ENCODE data around the gene SMYD4. TPM values are rescaled to one million over a fixed set of nuclear protein-coding genes. Genes with fewer than 3 reads are reported as not detected.

The SMYD4 gene
- polyA plus RNA-seq, 1 experiment: 4.5 TPM

- ChIA-PET POLR2A (no interaction called here), CTCF (interaction anchor here (0.9 to 1.2 kb wide), 2 partner anchors 69 to 476 kb away, joined by 3 read pairs; no protein-coding TSS in a partner anchor)
Observed at GRCh38 chr17:1735418-1735817, 94.3 kb downstream of the SMYD4 start.

DNA sequence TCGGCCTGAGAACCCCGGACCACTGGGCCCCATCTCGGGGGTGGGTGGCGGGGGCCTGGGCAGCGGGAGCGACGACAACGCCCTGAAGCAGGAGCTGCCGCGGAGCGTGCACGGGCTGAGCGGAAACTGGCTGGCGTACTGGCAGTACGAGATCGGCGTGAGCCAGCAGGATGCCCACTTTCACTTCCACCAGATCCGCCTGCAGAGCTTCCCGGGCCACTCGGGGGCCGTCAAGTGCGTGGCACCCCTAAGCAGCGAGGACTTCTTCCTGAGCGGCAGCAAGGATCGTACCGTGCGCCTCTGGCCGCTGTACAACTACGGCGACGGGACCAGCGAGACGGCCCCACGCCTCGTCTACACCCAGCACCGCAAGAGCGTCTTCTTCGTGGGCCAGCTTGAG lies 95.9 kb downstream of the SMYD4 start:
- Histone ChIP-seq H3K27me3 (ENCODE audit: control insufficient read depth, insufficient read depth, low read length) (no peaks in the 10 kb centered on the region), H3K36me3 (ENCODE audit: control insufficient read depth, insufficient read depth, low read length) (peaks cover 18% of the 10 kb centered on the region), H3K4me3 (ENCODE audit: low read depth, low read length) (no peak overlapping the region)
- DNase-seq (ENCODE audit: low read depth): no peak
- CTCF ChIA-PET: no interaction called here
- POLR2A ChIA-PET: no interaction called here
- TF ChIP-seq CTCF (IDR thresholded peaks at IDR 0.05; ENCODE audit: insufficient read depth, low read depth, low read length): no peak

More at GRCh38 chr17:1735418-1735817, 94.3 kb downstream of the SMYD4 start:
- Histone ChIP-seq H3K27me3 (ENCODE audit: control insufficient read depth, insufficient read depth, low read length) (no peaks in the 10 kb centered on the region), H3K36me3 (ENCODE audit: control insufficient read depth, insufficient read depth, low read length) (peaks cover 16% of the 10 kb centered on the region), H3K4me3 (ENCODE audit: low read depth, low read length) (no peak overlapping the region)
- no peak for TF ChIP-seq CTCF (IDR thresholded peaks at IDR 0.05; ENCODE audit: insufficient read depth, low read depth, low read length)
- no peak for DNase-seq (ENCODE audit: low read depth)

DNA sequence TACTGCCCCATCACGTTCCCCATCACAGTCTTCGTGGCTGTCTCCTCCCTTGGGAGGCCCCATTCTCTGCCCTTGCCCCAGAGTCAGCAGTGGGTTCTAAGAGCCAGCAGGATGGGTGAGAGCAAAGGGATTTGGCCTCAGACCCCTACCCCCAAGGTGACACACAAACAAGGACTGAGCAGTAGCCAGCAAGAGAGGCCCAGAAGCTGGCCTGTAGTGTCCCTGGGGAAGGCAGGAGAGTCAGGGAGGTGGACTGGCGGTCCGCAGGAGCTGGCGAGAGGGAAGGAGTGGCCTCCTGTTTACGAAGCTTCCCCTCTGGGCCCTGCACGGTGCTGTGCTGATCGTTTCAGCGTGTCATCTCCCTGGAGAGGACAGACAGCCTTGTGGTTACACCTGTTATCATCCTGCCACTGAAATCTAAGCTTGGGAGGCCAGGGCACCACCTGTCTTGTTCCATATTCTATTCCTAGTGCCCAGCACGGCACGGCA lies 96.8 kb downstream of the SMYD4 start:
- no peak for TF ChIP-seq CTCF (IDR thresholded peaks at IDR 0.05; ENCODE audit: insufficient read depth, low read depth, low read length)
- DNase-seq (ENCODE audit: low read depth): no peak
- Histone ChIP-seq H3K27me3 (ENCODE audit: control insufficient read depth, insufficient read depth, low read length) (no peaks in the 10 kb centered on the region), H3K4me3 (ENCODE audit: low read depth, low read length) (no peak overlapping the region), H3K36me3 (ENCODE audit: control insufficient read depth, insufficient read depth, low read length) (peaks cover 23% of the 10 kb centered on the region)
- POLR2A ChIA-PET: no interaction called here
- CTCF ChIA-PET: interaction anchor here (0.9 to 1.8 kb wide), 2 partner anchors 11 to 51 kb away, joined by 5 to 6 read pairs; no protein-coding TSS in a partner anchor

DNA sequence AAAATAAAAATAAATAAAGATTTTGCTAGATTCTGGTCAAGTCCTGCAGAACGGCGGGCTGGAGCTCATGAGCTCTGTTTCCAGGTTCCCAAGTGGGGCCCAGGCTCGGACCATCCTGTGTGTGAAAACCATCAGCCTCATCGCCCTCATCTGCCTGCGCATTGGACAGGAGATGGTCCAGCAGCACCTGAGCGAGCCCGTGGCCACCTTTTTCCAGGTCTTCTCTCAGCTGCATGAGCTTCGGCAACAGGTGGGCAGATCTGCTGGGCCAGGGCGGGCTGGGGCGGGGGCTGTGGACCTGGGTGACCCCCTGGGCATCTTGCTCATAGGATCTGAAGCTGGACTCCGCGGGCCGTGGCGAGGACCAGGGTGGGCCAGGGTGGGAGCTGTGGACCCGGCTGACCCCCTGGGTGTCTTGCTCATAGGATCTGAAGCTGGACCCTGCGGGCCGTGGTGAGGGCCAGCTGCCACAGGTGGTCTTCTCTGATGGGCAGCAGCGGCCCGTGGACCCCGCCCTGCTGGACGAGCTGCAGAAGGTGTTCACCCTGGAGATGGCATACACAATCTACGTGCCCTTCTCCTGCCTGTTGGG lies 97.4 kb downstream of the SMYD4 start:
- H3K36me3 ChIP-seq (ENCODE audit: control insufficient read depth, insufficient read depth, low read length): peaks cover 19% of the 10 kb centered on the region
- H3K4me3 ChIP-seq (ENCODE audit: low read depth, low read length): no peak overlapping the region
- no peaks in the 10 kb centered on the region for H3K27me3 ChIP-seq (ENCODE audit: control insufficient read depth, insufficient read depth, low read length)
- ChIA-PET CTCF (interaction anchor here (0.9 to 2.8 kb wide), 4 partner anchors 11 to 52 kb away, joined by 3 to 18 read pairs (median 6); no protein-coding TSS in a partner anchor), POLR2A (no interaction called here)
- no peak for DNase-seq (ENCODE audit: low read depth)
- TF ChIP-seq CTCF (IDR thresholded peaks at IDR 0.05; ENCODE audit: insufficient read depth, low read depth, low read length): no peak

DNA sequence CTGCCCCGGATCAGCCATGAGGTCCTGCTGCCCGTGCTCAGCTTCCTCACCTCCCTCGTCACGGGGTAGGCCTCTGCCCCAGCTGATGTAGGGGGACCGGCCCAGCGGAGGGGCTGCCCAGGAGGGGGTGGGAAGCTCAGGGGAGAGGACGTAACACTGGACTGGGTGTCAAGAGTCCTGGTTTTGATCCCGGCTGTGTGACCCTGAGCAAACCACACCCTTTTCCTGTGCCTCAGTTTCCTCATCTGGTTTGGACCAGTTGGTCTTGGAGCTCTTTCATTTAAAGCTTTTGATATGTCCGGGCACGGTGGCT lies 98.6 kb downstream of the SMYD4 start:
- no peak for TF ChIP-seq CTCF (IDR thresholded peaks at IDR 0.05; ENCODE audit: insufficient read depth, low read depth, low read length)
- Histone ChIP-seq H3K4me3 (ENCODE audit: low read depth, low read length) (no peak overlapping the region), H3K36me3 (ENCODE audit: control insufficient read depth, insufficient read depth, low read length) (peaks cover 22% of the 10 kb centered on the region), H3K27me3 (ENCODE audit: control insufficient read depth, insufficient read depth, low read length) (no peaks in the 10 kb centered on the region)
- DNase-seq (ENCODE audit: low read depth): no peak
- CTCF ChIA-PET: interaction anchor here (1.6 to 2.8 kb wide), 2 partner anchors 10 to 62 kb away, joined by 3 to 18 read pairs; no protein-coding TSS in a partner anchor
- POLR2A ChIA-PET: no interaction called here

Data from BJ (cell line).